Left renal pelvis (tissue), 4 donors: ENCODE results near the gene TBXAS1. TPM values are rescaled to one million over a fixed set of nuclear protein-coding genes. Genes with fewer than 3 reads are reported as not detected.

Experiments
- DNase-seq, 4 donors: peaks; one replicate each; pipeline ENCODE4 v3.0.0-alpha.2; 2013; ENCODE audit warnings: low read depth in 4 of 4, low spot score in 3 of 4
- polyA plus RNA-seq, 4 donors: library from polyadenylated mRNA; unstranded; fragments of 120-200 nt; gene quantifications; one replicate each; pipeline ENCODE4 v1.2.1, GENCODE V29; 2013; ENCODE audit not compliant: insufficient read length in 4 of 4

The TBXAS1 gene
- polyA plus RNA-seq, result 10 to 100 TPM in 3 of 4 donors, 1 to 10 TPM in 1; 8.0 to 31.6 (median 26.4) TPM

GRCh38 chr7:139829025-139829774, at the start of gene TBXAS1:
Gene TBXAS1, plus strand, starts transcription at chr7:139829264. Its CDS starts 127 bp downstream, at chr7:139829391.
- peak; percentile 70 to 75 (median 72) for DNase-seq

GRCh38 chr7:139782932-139783331, 46.1 kb upstream of the TBXAS1 start:
- no peak for DNase-seq

GRCh38 chr7:139783647-139784385, 45.2 kb upstream of the TBXAS1 start:
- DNase-seq, result no peak

- DNase-seq, result no peak
Measured at GRCh38 chr7:139784648-139785047, 44.4 kb upstream of the TBXAS1 start.

- DNase-seq, result no peak
Measured at GRCh38 chr7:139791316-139791715, 37.7 kb upstream of the TBXAS1 start.

- DNase-seq, result no peak
Measured at GRCh38 chr7:139797607-139798006, 31.5 kb upstream of the TBXAS1 start.

GRCh38 chr7:139798221-139798620, 30.8 kb upstream of the TBXAS1 start:
- DNase-seq, result no peak

GRCh38 chr7:139798892-139799291, 30.2 kb upstream of the TBXAS1 start:
- DNase-seq, result no peak

- no peak for DNase-seq
Measured at GRCh38 chr7:139799586-139799985, 29.5 kb upstream of the TBXAS1 start.

GRCh38 chr7:139804571-139804970, 24.5 kb upstream of the TBXAS1 start:
- DNase-seq, result no peak

- no peak for DNase-seq
Measured at GRCh38 chr7:139807009-139807408, 22.1 kb upstream of the TBXAS1 start.

GRCh38 chr7:139808427-139808826, 20.6 kb upstream of the TBXAS1 start:
- DNase-seq, result no peak

- no peak for DNase-seq
Measured at GRCh38 chr7:139808846-139809442, 20.1 kb upstream of the TBXAS1 start.

- no peak for DNase-seq
Measured at GRCh38 chr7:139811066-139811465, 18.0 kb upstream of the TBXAS1 start.

- DNase-seq, result no peak
Measured at GRCh38 chr7:139813151-139813550, 15.9 kb upstream of the TBXAS1 start.

- DNase-seq, result no peak
Measured at GRCh38 chr7:139813689-139814088, 15.4 kb upstream of the TBXAS1 start.

- DNase-seq, result no peak
Measured at GRCh38 chr7:139817249-139817648, 11.8 kb upstream of the TBXAS1 start.

GRCh38 chr7:139820089-139820488, 9.0 kb upstream of the TBXAS1 start:
- DNase-seq, result no peak

- DNase-seq, result no peak
Measured at GRCh38 chr7:139821349-139822105, 7.5 kb upstream of the TBXAS1 start.

- no peak for DNase-seq
Measured at GRCh38 chr7:139822855-139823254, 6.2 kb upstream of the TBXAS1 start.
